Activated T-cell treated with anti-CD3 and anti-CD28 coated beads, Interleukin-2, amount 50 U/mL, for 24 hours (primary cell): ENCODE results near the gene CLEC3B.

Source experiments
- DNase-seq: peaks from one replicate; pipeline ENCODE4 v3.0.0-alpha.2; 2020
- H3K27ac Mint-ChIP-seq: 2 replicates; pipeline ENCODE4 v1.8.0; 2020; ENCODE audit warnings: mild to moderate bottlenecking, mixed read lengths
- H3K27me3 Mint-ChIP-seq: 2 replicates; pipeline ENCODE4 v1.8.0; 2020; ENCODE audit warnings: mixed read lengths
- H3K36me3 Mint-ChIP-seq: 2 replicates; pipeline ENCODE4 v1.8.0; 2020; ENCODE audit warnings: low read depth, mixed read lengths
- H3K4me1 Mint-ChIP-seq: 2 replicates; pipeline ENCODE4 v1.8.0; 2020; ENCODE audit warnings: low read depth, mixed read lengths
- H3K4me3 Mint-ChIP-seq: 2 replicates; pipeline ENCODE4 v1.8.0; 2020; ENCODE audit warnings: mild to moderate bottlenecking, moderate library complexity, mixed read lengths
- H3K9me3 Mint-ChIP-seq: 2 replicates; pipeline ENCODE4 v1.8.0; 2020; ENCODE audit warnings: mixed read lengths

Gene CLEC3B

GRCh38 chr3:45016916-45017315 is 9.2 kb upstream of the CLEC3B start:
- Mint-ChIP-seq H3K9me3 (no peaks in the 10 kb centered on the region), H3K4me1 (peaks cover 13% of the 10 kb centered on the region), H3K27ac (peak overlapping the region; percentile 19), H3K4me3 (no peak overlapping the region), H3K27me3 (no peaks in the 10 kb centered on the region), H3K36me3 (peaks cover 49% of the 10 kb centered on the region)
- DNase-seq, result no peak

GRCh38 chr3:45017821-45018220 is 8.3 kb upstream of the CLEC3B start:
- H3K36me3 Mint-ChIP-seq, result peaks cover 39% of the 10 kb centered on the region
- no peaks in the 10 kb centered on the region for H3K9me3 Mint-ChIP-seq
- H3K4me3 Mint-ChIP-seq, result no peak overlapping the region
- peak overlapping the region; percentile 16 for H3K27ac Mint-ChIP-seq
- H3K27me3 Mint-ChIP-seq, result no peaks in the 10 kb centered on the region
- peaks cover 13% of the 10 kb centered on the region for H3K4me1 Mint-ChIP-seq
- no peak for DNase-seq

GRCh38 chr3:45020534-45020933 is 5.6 kb upstream of the CLEC3B start:
- no peak for DNase-seq
- peaks cover 16% of the 10 kb centered on the region for H3K36me3 Mint-ChIP-seq
- peaks cover 13% of the 10 kb centered on the region for H3K4me1 Mint-ChIP-seq
- H3K9me3 Mint-ChIP-seq, result no peaks in the 10 kb centered on the region
- H3K4me3 Mint-ChIP-seq, result no peak overlapping the region
- H3K27me3 Mint-ChIP-seq, result no peaks in the 10 kb centered on the region
- H3K27ac Mint-ChIP-seq, result no peak overlapping the region

- H3K9me3 Mint-ChIP-seq, result no peaks in the 10 kb centered on the region
- no peak overlapping the region for H3K4me3 Mint-ChIP-seq
- no peak overlapping the region for H3K27ac Mint-ChIP-seq
- peaks cover 9% of the 10 kb centered on the region for H3K36me3 Mint-ChIP-seq
- no peaks in the 10 kb centered on the region for H3K27me3 Mint-ChIP-seq
- no peak for DNase-seq
- peaks cover 13% of the 10 kb centered on the region for H3K4me1 Mint-ChIP-seq
Measured at GRCh38 chr3:45021524-45022297, 4.4 kb upstream of the CLEC3B start.

- no peak for DNase-seq
- Mint-ChIP-seq H3K27ac (peak overlapping the region; percentile 13), H3K27me3 (no peaks in the 10 kb centered on the region), H3K4me3 (no peak overlapping the region), H3K9me3 (no peaks in the 10 kb centered on the region), H3K36me3 (no peaks in the 10 kb centered on the region), H3K4me1 (peaks cover 13% of the 10 kb centered on the region)
Measured at GRCh38 chr3:45023675-45024074, 2.4 kb upstream of the CLEC3B start.

- Mint-ChIP-seq H3K9me3 (no peaks in the 10 kb centered on the region), H3K4me1 (peaks cover 13% of the 10 kb centered on the region), H3K4me3 (no peak overlapping the region), H3K36me3 (no peaks in the 10 kb centered on the region), H3K27ac (no peak overlapping the region), H3K27me3 (peaks cover 1% of the 10 kb centered on the region)
- DNase-seq, result no peak
Measured at GRCh38 chr3:45024542-45025255, 1.4 kb upstream of the CLEC3B start.

DNA sequence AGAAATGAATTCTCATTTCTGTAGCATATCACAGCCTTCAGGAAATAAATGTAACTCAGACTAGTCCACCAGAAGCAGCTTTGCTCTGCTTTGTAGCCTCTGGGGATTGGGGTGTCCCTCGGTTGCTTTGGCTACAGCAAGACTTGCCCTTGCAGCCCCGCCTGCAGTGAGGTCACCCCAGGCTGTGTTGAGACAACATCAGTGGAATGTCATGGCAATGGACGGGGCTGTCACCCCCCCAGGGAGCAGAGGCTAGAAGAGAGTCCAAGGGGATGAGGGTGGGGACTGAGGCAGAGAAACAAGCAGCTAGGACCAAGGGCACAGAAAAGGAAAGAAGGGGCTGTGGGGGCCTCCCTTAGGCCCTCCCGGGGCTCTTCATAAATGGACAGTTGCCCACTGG is 854 bp downstream of the CLEC3B start:
- Mint-ChIP-seq H3K4me3 (no peak overlapping the region), H3K4me1 (no peaks in the 10 kb centered on the region), H3K36me3 (no peaks in the 10 kb centered on the region), H3K27me3 (peaks cover 4% of the 10 kb centered on the region), H3K27ac (no peak overlapping the region), H3K9me3 (no peaks in the 10 kb centered on the region)
- DNase-seq, result no peak

GRCh38 chr3:45027441-45027840 is 1.3 kb downstream of the CLEC3B start:
- no peak overlapping the region for H3K4me3 Mint-ChIP-seq
- H3K9me3 Mint-ChIP-seq, result no peaks in the 10 kb centered on the region
- H3K27me3 Mint-ChIP-seq, result peaks cover 4% of the 10 kb centered on the region
- no peak overlapping the region for H3K27ac Mint-ChIP-seq
- DNase-seq, result no peak
- no peaks in the 10 kb centered on the region for H3K4me1 Mint-ChIP-seq
- H3K36me3 Mint-ChIP-seq, result no peaks in the 10 kb centered on the region

DNA sequence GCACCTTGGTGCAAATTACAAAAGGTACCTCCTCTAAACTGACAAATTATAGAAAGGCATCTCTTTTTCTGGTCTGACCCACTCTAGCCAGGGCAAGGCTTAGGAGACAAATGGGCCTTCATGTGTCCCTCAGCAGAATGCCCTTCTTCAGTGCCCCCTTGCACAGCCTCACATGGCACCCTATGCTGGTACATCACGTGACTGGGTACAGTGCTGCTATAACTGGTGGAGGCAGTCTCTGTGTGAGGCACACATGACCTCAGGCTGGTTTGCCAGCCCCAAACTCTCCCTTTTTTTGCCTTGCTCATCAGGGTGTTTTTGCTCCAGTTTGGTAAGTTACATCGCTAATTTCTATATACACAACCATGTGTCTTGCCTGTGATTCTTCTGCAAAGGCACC is 3.1 kb downstream of the CLEC3B start:
- no peak for DNase-seq
- Mint-ChIP-seq H3K36me3 (no peaks in the 10 kb centered on the region), H3K27me3 (peaks cover 11% of the 10 kb centered on the region), H3K9me3 (no peaks in the 10 kb centered on the region), H3K4me1 (peaks cover under 1% of the 10 kb centered on the region), H3K27ac (no peak overlapping the region), H3K4me3 (no peak overlapping the region)

- peaks cover 5% of the 10 kb centered on the region for H3K4me1 Mint-ChIP-seq
- no peak overlapping the region for H3K27ac Mint-ChIP-seq
- H3K4me3 Mint-ChIP-seq, result no peak overlapping the region
- H3K9me3 Mint-ChIP-seq, result no peaks in the 10 kb centered on the region
- no peak for DNase-seq
- peaks cover 15% of the 10 kb centered on the region for H3K27me3 Mint-ChIP-seq
- H3K36me3 Mint-ChIP-seq, result no peaks in the 10 kb centered on the region
Measured at GRCh38 chr3:45029661-45030060, 3.6 kb downstream of the CLEC3B start.

DNA sequence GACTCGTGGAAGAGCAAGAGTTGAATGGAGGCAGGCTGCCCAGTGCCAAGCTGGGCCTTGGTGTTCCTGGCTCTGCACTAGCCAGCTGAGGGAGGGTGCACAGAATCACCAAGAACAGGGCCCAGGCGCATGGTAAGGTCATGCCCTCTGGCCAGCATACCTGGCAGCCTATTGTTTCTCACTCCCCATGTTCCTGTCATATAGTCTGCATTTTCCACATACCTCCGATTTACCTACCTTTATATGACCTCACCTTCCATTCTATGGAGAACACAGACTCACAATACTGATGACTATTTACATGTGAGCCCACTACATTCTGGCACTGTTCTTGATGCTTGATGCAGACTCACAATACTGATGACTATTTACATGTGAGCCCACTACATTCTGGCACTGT is 5.4 kb downstream of the CLEC3B start:
- Mint-ChIP-seq H3K36me3 (no peaks in the 10 kb centered on the region), H3K9me3 (no peaks in the 10 kb centered on the region), H3K27ac (no peak overlapping the region), H3K4me3 (no peak overlapping the region), H3K27me3 (peaks cover 32% of the 10 kb centered on the region), H3K4me1 (peaks cover 21% of the 10 kb centered on the region)
- DNase-seq, result no peak

DNA sequence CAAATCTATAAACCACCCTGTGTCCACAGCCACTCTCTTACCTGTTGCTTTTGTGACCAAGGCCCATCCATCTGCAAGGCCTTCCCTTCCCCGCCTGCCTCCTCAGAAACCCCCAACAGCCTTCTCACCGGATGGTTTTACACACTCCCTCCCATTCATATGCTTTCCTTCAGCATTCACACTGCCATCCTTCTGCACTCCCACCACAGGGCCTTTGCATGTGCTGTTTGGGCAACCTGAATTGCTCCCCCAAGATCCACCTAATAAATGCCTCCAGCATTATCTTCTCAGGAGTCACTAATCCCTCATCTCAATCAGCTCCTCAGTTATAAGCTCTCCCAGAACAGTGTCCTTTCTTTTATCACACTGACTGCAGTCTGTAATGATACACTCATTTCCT is 6.0 kb downstream of the CLEC3B start:
- Mint-ChIP-seq H3K4me1 (peaks cover 21% of the 10 kb centered on the region), H3K36me3 (no peaks in the 10 kb centered on the region), H3K4me3 (no peak overlapping the region), H3K27me3 (peaks cover 38% of the 10 kb centered on the region), H3K9me3 (no peaks in the 10 kb centered on the region), H3K27ac (no peak overlapping the region)
- DNase-seq, result no peak

DNA sequence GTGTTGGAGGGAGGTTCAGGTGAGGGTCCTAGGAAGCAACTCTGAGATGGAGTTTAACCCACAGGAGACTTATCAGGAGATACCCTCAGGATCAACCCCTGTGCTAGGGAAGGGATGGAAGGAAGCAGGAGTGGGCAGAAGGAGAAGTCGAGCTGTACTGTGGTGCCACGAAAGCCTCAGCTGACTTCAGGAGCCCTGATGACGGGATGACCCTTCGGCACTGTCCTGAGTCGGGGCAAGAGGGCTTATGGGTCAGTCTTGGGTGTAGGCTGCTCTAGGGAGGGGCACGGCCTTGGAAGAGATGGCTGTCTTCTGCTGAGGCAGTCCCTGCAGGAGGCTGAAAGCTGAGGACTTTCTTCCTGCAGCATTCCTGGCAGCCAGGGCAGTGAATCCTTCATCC is 7.7 kb downstream of the CLEC3B start:
- no peak for DNase-seq
- peaks cover 25% of the 10 kb centered on the region for H3K4me1 Mint-ChIP-seq
- H3K27me3 Mint-ChIP-seq, result peaks cover 43% of the 10 kb centered on the region
- no peaks in the 10 kb centered on the region for H3K36me3 Mint-ChIP-seq
- H3K9me3 Mint-ChIP-seq, result no peaks in the 10 kb centered on the region
- no peak overlapping the region for H3K4me3 Mint-ChIP-seq
- no peak overlapping the region for H3K27ac Mint-ChIP-seq

- H3K27ac Mint-ChIP-seq, result no peak overlapping the region
- H3K4me1 Mint-ChIP-seq, result peaks cover 25% of the 10 kb centered on the region
- peaks cover 41% of the 10 kb centered on the region for H3K27me3 Mint-ChIP-seq
- no peak overlapping the region for H3K4me3 Mint-ChIP-seq
- H3K36me3 Mint-ChIP-seq, result no peaks in the 10 kb centered on the region
- peak; percentile 42 for DNase-seq
- H3K9me3 Mint-ChIP-seq, result no peaks in the 10 kb centered on the region
Measured at GRCh38 chr3:45034612-45035252, 8.6 kb downstream of the CLEC3B start.
